PC-9 (cell line): Measurements from ENCODE around the gene SEL1L3.

ENCODE experiments used
- EZH2 ChIP-seq: fragments of 200-600 bp; sonication (generic); IDR thresholded peaks from 2 replicates; pipeline ENCODE4 v1.8.0; 2017; ENCODE audit warnings: antibody characterized with exemption, low read depth
- TF ChIP-seq, protein P1 (sequence below): fragments of 200-600 bp; sonication (generic); conservative IDR thresholded peaks from 2 replicates; pipeline ENCODE4 v1.6.1; 2017; ENCODE audit warnings: mixed run types, antibody characterized with exemption, mild to moderate bottlenecking, moderate library complexity

- TF ChIP-seq, protein P1, sequence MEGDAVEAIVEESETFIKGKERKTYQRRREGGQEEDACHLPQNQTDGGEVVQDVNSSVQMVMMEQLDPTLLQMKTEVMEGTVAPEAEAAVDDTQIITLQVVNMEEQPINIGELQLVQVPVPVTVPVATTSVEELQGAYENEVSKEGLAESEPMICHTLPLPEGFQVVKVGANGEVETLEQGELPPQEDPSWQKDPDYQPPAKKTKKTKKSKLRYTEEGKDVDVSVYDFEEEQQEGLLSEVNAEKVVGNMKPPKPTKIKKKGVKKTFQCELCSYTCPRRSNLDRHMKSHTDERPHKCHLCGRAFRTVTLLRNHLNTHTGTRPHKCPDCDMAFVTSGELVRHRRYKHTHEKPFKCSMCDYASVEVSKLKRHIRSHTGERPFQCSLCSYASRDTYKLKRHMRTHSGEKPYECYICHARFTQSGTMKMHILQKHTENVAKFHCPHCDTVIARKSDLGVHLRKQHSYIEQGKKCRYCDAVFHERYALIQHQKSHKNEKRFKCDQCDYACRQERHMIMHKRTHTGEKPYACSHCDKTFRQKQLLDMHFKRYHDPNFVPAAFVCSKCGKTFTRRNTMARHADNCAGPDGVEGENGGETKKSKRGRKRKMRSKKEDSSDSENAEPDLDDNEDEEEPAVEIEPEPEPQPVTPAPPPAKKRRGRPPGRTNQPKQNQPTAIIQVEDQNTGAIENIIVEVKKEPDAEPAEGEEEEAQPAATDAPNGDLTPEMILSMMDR: no peak
- no peak for TF ChIP-seq EZH2
Measured at GRCh38 chr4:25865586-25865985, 2.8 kb upstream of the SEL1L3 start.
